CD4-positive, alpha-beta T cell treated with Interleukin-2 at 100 ng/mL for 4 hours (primary cell): ENCODE data around the gene POP4.
A peak's percentile ranks its signal among the peaks of the same experiment; 100 is the strongest.
"Not testable (repeated sequence)": the region's sequence is repeated elsewhere in the genome, so short reads cannot be mapped to it uniquely, and the experiment has no call there.

ENCODE experiments used
- DNase-seq: peaks from one replicate; pipeline ENCODE4 v3.0.0-alpha.2; 2020; ENCODE audit warnings: low spot score

Gene POP4

GRCh38 chr19:29612121-29612520 lies 6.0 kb downstream of the POP4 start:
- DNase-seq: no peak

- DNase-seq: no peak
These were observed 6.9 kb downstream of the POP4 start for GRCh38 chr19:29612801-29613595.

DNA sequence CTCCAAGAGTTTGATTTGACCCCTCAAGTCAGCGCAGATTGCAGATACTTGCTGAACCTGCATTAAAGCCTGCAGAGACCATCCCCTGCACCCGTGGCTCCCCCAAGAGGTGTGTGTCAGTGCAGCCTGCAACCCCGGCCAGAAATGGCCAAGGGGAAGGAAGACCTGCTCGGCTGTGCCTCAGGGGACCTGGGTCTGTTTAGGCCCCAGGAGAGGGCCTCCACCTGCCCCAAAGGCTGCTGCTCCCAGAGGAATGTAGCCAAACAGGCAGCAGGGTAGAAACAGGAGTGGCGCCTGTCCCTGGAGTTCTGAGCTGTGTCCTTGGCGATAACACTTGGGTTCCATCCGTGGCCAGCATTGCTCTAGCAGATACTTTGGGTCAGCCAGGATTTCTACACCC lies 8.0 kb downstream of the POP4 start:
- no peak for DNase-seq

GRCh38 chr19:29614780-29615179 lies 8.7 kb downstream of the POP4 start:
- DNase-seq: no peak

GRCh38 chr19:29615891-29616425 lies 9.9 kb downstream of the POP4 start:
- no peak for DNase-seq

GRCh38 chr19:29616541-29616940 lies 10.5 kb downstream of the POP4 start:
- no peak for DNase-seq

- no peak for DNase-seq
These were observed 11.5 kb downstream of the POP4 start for GRCh38 chr19:29617366-29618266.

DNA sequence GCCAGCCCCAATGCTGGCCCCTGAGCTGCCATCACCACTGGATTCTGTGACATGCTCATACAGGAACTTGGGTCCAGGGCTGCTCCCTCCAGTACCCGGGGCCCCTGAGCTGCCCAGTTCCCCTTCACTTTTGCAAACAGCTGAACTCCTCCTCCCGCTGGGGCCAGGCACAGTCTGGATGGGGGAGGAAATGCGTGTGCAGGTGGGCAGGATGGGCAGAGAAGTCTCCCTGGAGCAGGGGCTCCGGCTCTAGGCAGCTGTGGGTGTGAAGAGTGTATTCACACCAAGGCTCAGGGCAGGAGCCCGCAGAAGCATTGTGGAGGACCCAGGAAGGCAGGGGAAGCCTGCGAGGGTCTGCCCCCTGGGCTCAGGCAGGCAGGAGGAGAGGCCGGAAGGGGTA lies 12.4 kb downstream of the POP4 start:
- DNase-seq: no peak

- no peak for DNase-seq
These were observed 12.8 kb downstream of the POP4 start for GRCh38 chr19:29618871-29619270.

GRCh38 chr19:29620931-29621351 lies 14.9 kb downstream of the POP4 start:
- DNase-seq: peak; percentile 32

- DNase-seq: peak; percentile 21
These were observed 16.3 kb downstream of the POP4 start for GRCh38 chr19:29622166-29623070.

DNA sequence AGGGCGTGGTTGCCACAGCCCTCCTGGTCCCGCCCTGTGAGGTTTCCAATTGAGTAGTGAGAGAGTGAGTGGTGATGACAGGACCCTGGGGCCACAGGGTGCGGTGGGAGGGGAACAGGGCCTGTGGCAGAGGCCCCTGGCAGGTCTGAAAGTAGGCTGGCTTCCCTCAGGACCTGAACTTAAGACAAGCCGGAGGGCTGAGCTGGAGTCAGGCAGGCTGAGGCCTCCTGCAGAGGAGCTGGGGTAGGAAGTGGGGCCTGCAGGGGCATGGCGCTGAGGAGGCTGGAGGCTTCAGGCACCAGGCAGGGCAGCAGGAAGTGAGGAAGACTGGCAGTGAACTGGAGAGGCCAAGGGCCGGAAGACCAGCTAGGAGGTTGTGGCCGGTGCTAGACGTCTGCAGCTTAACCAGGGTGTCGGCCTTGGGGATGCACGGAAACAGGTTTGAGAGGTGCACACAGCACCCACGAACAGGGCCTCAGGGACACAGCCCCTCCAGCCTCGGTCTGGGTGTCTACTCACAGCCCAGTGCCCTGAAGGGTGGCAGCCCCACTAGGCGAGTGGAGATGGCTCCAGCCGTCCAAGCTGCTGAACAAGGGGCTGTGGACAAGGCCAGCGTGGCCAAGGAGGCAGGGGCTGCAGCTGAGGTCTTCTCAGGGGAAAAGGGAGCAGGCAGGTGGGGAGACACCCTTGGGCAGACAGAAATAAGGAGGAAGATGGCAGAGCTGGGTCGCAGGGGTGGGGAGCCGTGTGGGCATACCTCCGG lies 17.8 kb downstream of the POP4 start:
- peak; percentile 40 for DNase-seq

GRCh38 chr19:29624489-29625185 lies 18.6 kb downstream of the POP4 start:
- DNase-seq: no peak

GRCh38 chr19:29625186-29625651 lies 19.1 kb downstream of the POP4 start:
- DNase-seq: no peak

DNA sequence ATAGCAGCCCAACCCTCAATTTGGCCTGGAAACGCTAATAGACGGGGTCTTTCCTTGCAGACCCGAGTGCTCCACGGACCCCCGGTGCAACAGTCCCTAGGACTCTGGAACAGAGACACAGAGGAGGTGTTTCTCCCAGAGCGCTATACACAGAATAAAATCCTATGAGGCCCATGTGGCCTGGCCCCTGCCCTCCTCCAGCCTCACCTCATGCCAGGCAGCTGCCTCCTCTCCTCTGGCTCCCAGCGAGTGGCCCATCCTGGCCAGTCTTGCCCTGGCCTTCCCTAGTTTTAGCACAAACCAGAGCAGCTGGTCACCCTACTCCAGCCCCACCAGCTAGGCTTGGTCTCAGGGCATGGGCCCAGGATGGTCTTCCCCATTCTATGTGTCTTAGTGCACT lies 20.3 kb downstream of the POP4 start:
- no peak for DNase-seq

DNA sequence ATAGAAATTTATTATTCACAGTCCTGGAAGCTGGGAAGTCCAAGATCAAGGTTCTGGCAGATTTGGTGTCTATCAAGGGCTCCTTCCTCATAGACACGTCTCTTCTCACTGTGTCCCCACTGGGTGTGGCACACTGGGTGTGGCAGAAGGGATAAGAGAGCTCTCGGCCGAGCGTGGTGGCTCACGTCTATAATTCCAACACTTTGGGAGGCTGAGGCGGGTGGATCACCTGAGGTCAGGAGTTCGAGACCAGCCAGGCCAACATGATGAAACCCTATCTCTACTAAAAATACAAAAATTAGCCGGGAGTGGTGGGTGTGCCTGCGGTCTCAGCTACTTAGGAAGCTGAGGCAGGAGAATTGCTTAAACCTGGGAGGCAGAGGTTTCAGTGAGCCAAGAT lies 20.7 kb downstream of the POP4 start:
- not testable (repeated sequence) for DNase-seq

- DNase-seq: no peak
These were observed 22.7 kb downstream of the POP4 start for GRCh38 chr19:29628661-29629385.

DNA sequence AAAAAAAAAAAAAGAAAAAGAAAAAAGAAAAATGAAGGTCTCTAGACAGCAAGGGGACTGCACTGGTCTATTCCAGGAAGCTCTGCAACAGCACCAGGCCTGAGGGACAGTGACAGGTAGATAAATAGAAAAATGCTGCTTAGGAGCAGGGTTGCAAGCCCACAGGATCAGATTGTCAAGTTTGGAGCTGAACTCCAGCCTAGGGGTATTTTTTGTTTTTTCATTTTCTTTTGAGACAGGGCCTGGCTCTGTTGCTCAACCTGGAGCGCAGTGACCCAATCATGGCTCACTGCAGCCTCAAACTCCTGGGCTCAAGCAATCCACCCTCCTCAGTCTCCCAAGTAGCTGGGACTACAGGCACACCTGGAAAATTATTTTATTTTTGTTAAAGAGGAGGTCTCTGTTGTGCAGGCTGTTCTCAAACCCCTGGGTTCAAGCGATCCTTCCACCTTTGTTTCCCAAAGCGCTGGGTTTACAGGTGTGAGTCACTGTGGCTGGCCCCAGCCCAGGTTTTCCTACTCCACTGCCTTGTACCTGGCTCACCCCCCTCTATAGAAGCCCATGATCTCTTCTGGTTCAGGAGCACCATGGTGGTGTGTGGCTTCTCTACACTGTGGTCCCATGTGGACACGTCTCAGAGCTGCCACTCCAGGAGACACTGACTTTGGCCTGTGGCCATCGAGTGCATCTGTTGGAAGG lies 23.9 kb downstream of the POP4 start:
- no peak for DNase-seq

- DNase-seq: no peak
These were observed 24.6 kb downstream of the POP4 start for GRCh38 chr19:29630655-29631054.
